ENCODE data around the gene MMP17. TPM values are rescaled to one million over a fixed set of nuclear protein-coding genes. Genes with fewer than 3 reads are reported as not detected.
"Not testable (repeated sequence)": the region's sequence is repeated elsewhere in the genome, so short reads cannot be mapped to it uniquely, and the experiment has no call there.

MMP17 gene
- total RNA-seq, 2 donors from 2014 or later: 2.5 TPM; not detected in 1

DNA sequence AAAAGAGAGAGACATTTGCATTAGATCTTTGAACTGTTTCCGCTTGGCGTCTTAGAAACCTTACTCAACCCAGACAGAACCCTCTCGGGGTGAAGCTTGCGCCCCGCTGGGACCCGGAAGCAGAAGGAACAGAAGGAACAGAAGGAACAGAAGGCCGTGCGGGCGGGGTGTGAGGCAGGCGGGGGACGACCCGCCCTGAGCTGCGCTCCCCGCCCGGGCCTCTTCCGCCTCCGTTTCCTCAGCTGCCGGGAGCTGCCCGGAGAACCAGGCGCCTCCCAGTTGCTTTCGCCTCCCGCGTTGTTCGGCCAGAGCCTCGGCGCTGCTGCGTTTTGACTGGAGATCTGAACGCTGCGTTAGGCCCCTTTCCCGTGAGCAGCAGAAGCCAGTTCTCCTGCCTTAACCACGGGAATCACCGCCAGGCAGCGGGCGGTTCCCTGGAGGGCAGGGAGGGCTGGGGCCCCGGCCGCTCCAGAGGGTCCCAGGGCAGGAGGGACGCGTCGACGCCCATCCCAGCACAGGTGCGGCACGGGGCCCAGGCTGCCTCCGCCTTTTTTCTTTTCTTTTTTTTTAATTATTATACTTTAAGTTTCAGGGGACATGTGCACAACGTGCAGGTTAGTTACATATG lies 19.3 kb upstream of the MMP17 start:
- DNase-seq (no peak), ATAC-seq (peak; percentile 92)
- no peaks in the 10 kb centered on the region for H3K4me1 Mint-ChIP-seq
- no peaks in the 10 kb centered on the region for H3K36me3 Mint-ChIP-seq (ENCODE audit: low read depth)
- H3K4me3 Mint-ChIP-seq: peak overlapping the region; percentile 79
- H3K27ac Mint-ChIP-seq: peak overlapping the region; percentile 16
- H3K27me3 Mint-ChIP-seq: no peaks in the 10 kb centered on the region
- H3K9me3 ChIP-seq (ENCODE audit: control insufficient read depth, low read length, poor library complexity, severe bottlenecking): peaks cover 6% of the 10 kb centered on the region

DNA sequence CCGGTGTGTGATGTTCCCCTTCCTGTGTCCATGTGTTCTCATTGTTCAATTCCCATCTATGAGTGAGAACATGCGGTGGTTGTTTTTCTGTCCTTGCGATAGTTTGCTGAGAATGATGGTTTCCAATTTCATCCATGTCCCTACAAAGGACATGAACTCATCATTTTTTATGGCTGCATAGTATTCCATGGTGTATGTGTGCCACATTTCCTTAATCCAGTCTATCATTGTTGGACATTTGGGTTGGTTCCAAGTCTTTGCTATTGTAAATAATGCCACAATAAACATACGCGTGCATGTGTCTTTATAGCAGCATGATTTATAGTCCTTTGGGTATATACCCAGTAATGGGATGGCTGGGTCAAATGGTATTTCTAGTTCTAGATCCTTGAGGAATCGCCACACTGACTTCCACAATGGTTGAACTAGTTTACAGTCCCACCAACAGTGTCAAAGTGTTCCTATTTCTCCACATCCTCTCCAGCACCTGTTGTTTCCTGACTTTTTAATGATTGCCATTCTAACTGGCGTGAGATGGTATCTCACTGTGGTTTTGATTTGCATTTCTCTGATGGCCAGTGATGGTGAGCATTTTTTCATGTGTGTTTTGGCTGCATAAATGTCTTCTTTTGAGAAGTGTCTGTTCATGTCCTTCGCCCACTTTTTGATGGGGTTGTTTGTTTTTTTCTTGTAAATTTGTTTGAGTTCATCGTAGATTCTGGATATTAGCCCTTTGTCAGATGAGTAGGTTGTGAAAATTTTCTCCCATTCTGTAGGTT lies 18.5 kb upstream of the MMP17 start:
- not testable (repeated sequence) for H3K9me3 ChIP-seq (ENCODE audit: control insufficient read depth, low read length, poor library complexity, severe bottlenecking); H3K27ac Mint-ChIP-seq; H3K4me1 Mint-ChIP-seq; H3K27me3 Mint-ChIP-seq; ATAC-seq; H3K36me3 Mint-ChIP-seq (ENCODE audit: low read depth); DNase-seq
- H3K4me3 Mint-ChIP-seq: peak overlapping the region; percentile 79

DNA sequence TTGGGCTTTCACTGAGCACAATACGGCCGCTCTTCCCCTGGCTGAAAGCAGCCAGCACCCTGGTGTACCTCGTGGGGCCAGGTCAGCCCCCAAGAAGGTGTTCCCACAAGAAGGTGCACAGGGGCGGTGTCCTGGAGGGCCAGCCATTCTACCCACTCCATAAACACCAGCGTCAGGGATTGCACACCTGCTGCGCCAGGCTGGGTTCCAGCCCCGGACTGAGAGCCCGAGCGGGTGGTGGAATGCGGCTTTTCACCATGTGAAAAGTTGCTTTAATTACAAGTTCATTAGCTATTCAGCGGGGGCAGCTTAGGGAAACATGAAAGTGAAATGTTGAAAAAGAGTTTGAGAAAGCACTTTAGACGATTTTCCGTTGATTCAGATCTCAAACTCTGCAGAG lies 17.5 kb upstream of the MMP17 start:
- H3K4me1 Mint-ChIP-seq: no peaks in the 10 kb centered on the region
- H3K4me3 Mint-ChIP-seq: no peak overlapping the region
- no peaks in the 10 kb centered on the region for H3K27me3 Mint-ChIP-seq
- no peaks in the 10 kb centered on the region for H3K36me3 Mint-ChIP-seq (ENCODE audit: low read depth)
- ATAC-seq (no peak), DNase-seq (no peak)
- H3K27ac Mint-ChIP-seq: no peak overlapping the region
- peaks cover 6% of the 10 kb centered on the region for H3K9me3 ChIP-seq (ENCODE audit: control insufficient read depth, low read length, poor library complexity, severe bottlenecking)

DNA sequence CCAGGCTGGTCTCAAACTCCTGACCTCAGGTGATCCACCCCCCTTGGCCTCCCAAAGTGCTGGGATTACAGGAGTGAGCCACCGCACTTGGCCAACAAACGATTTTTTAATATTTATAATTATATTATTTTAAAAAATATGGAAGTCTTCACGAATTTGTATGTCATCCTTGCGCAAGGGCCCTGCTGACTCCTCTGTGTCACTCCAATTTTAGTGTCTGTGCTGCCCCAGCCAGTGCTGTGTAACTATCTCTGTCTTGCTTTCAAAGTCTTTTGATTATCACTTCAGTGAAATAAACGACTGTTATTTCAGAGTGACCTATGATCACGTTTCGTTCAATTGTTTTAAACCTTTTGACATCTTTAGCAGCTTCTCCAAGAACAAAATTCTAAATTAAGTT lies 13.1 kb upstream of the MMP17 start:
- DNase-seq (no peak), ATAC-seq (no peak)
- Mint-ChIP-seq H3K27me3 (peaks cover 7% of the 10 kb centered on the region), H3K4me3 (no peak overlapping the region), H3K36me3 (ENCODE audit: low read depth) (no peaks in the 10 kb centered on the region), H3K4me1 (peaks cover 2% of the 10 kb centered on the region), H3K27ac (no peak overlapping the region)
- H3K9me3 ChIP-seq (ENCODE audit: control insufficient read depth, low read length, poor library complexity, severe bottlenecking): peaks cover 6% of the 10 kb centered on the region

DNA sequence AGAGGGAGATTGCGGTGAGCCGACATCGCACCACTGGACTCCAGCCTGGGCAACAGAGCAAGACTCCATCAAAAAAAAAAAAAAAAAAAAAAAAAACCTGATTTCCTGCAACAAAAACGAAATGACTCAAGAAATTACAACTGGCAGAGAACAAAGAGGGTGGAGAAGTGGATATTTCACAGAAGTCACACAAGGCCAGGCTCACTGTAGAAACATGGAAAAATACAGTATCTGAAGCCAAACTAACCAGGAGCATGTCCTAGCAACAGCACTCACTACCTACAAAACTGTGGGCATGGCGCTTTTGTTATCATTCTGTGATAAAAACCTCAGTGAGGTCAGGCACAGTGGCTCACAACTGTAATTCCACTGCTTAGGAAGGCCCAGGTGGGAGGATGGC lies 11.7 kb upstream of the MMP17 start:
- ATAC-seq (no peak), DNase-seq (no peak)
- H3K36me3 Mint-ChIP-seq (ENCODE audit: low read depth): no peaks in the 10 kb centered on the region
- H3K4me3 Mint-ChIP-seq: no peak overlapping the region
- peaks cover 6% of the 10 kb centered on the region for H3K9me3 ChIP-seq (ENCODE audit: control insufficient read depth, low read length, poor library complexity, severe bottlenecking)
- H3K4me1 Mint-ChIP-seq: peaks cover 2% of the 10 kb centered on the region
- no peak overlapping the region for H3K27ac Mint-ChIP-seq
- H3K27me3 Mint-ChIP-seq: peaks cover 7% of the 10 kb centered on the region

DNA sequence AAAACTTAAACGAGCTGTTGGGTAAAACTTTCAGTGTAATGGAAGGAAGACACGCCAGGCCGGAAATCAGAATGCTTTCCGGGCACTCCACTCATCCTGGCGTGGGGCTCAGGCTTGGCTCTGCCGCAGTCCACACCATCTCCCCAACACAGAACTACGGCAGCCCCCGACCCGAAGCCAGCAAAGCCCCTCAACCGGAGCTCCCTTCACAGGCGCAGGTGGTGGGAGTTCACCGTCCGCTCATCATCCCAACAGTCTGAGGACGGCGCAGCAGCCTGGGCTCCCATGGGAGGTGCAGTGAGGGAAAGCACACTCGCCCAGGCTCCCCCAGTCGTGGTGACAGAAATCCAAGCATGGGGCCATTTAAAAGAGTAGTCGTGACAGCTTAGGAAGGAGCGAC lies 11.0 kb upstream of the MMP17 start:
- H3K9me3 ChIP-seq (ENCODE audit: control insufficient read depth, low read length, poor library complexity, severe bottlenecking): peaks cover 6% of the 10 kb centered on the region
- Mint-ChIP-seq H3K36me3 (ENCODE audit: low read depth) (no peaks in the 10 kb centered on the region), H3K4me3 (no peak overlapping the region), H3K27ac (no peak overlapping the region), H3K4me1 (peaks cover 2% of the 10 kb centered on the region), H3K27me3 (peaks cover 7% of the 10 kb centered on the region)
- DNase-seq (no peak), ATAC-seq (no peak)

DNA sequence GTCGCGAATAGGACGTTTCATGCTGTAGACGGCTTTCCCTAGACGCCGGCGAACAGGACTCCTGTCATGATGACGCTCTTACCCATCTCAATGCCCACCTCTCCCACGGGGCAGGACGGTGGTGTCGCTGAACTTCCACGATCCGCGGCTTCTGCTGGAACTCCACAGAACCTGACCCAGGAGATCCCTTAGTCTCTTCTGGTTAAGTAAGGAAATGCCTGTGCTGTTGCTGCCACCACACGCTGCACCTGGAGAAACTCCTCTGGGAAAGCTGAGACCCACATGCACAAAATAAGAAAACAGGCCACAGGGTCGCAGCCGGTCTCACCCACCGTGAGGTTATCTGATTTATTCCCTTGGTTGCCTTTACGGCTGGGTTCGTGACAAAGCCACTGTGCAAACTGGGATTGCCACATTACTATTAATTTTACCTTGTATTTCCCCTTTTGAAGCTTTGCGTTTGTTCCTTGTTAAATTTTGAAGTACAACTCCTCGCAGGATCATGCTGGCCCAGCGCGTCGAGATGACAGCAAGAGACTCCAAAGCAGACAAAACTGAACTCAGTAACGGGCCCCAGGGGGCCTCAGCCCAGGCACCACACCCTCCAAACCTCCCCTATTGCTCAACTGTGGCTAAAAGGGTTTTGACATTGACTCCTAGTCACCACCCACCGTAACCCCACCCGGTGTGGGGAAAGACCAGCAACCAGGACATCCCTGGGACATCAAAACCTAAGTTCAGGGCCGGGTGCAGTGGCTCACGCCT lies 9.2 kb upstream of the MMP17 start:
- Mint-ChIP-seq H3K36me3 (ENCODE audit: low read depth) (no peaks in the 10 kb centered on the region), H3K27ac (no peak overlapping the region), H3K4me3 (no peak overlapping the region), H3K4me1 (peaks cover 2% of the 10 kb centered on the region), H3K27me3 (peaks cover 7% of the 10 kb centered on the region)
- H3K9me3 ChIP-seq (ENCODE audit: control insufficient read depth, low read length, poor library complexity, severe bottlenecking): no peaks in the 10 kb centered on the region
- DNase-seq: no peak
- ATAC-seq: no peak

DNA sequence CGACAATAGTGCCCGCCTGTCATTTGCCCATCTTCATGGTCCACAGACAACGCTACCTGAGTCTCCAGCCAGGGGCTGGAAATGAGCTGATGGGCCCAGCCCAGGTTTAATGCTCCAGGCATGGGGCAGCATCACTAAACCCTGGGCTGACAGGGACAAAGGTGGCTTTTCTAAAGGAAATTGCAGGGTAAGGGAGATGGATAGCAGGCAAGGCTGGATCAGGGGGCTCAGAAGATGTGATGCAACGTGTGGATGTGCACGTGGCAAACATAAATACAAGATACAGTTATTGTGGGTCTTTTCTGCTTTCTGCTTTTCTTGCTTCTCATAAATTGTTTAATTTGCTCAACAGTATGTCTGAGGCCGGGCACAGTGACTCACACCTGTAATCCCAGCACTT lies 3.7 kb upstream of the MMP17 start:
- H3K36me3 Mint-ChIP-seq (ENCODE audit: low read depth): no peaks in the 10 kb centered on the region
- peaks cover 9% of the 10 kb centered on the region for H3K4me1 Mint-ChIP-seq
- ATAC-seq: no peak
- H3K27ac Mint-ChIP-seq: no peak overlapping the region
- H3K9me3 ChIP-seq (ENCODE audit: control insufficient read depth, low read length, poor library complexity, severe bottlenecking): no peaks in the 10 kb centered on the region
- H3K4me3 Mint-ChIP-seq: no peak overlapping the region
- H3K27me3 Mint-ChIP-seq: peaks cover 29% of the 10 kb centered on the region
- no peak for DNase-seq

DNA sequence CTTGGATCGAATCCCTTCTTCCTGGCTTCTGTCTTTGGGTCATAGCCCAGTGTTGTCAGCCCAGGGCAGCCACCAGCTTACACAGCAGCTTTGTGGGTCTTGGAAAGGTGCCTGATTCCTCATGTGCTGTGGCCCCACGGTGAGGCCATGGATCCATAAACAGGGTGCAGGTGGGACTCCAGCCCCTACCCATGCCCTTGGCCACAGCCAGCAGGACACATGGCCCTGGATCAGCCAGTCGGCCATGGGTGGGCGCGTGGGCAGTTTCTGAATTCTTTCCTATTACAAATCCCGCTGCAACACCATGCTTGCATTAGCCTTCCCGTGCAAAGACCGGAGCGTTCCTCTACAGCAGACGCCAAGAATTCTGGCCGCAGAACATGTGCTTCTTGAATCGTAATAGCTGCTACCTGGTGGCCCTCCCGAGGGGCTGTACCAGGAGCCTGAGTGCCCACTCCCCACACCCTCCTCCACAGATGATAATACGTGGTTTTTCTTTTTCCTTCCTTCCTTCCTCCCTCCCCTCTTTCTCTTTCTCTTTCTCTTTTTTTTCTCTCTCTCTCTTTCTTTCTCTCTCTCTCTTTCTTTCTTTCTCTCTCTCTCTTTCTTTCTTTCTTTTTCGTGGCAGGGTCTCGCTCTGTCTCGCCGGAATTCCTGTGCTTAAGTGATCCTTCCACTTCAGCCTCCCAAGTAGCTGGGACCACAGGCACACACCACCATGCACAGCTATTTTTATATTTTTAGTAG lies 2.9 kb upstream of the MMP17 start:
- DNase-seq (no peak), ATAC-seq (no peak)
- no peaks in the 10 kb centered on the region for H3K36me3 Mint-ChIP-seq (ENCODE audit: low read depth)
- H3K27ac Mint-ChIP-seq: no peak overlapping the region
- peaks cover 10% of the 10 kb centered on the region for H3K4me1 Mint-ChIP-seq
- H3K4me3 Mint-ChIP-seq: no peak overlapping the region
- peaks cover 29% of the 10 kb centered on the region for H3K27me3 Mint-ChIP-seq
- H3K9me3 ChIP-seq (ENCODE audit: control insufficient read depth, low read length, poor library complexity, severe bottlenecking): no peaks in the 10 kb centered on the region

DNA sequence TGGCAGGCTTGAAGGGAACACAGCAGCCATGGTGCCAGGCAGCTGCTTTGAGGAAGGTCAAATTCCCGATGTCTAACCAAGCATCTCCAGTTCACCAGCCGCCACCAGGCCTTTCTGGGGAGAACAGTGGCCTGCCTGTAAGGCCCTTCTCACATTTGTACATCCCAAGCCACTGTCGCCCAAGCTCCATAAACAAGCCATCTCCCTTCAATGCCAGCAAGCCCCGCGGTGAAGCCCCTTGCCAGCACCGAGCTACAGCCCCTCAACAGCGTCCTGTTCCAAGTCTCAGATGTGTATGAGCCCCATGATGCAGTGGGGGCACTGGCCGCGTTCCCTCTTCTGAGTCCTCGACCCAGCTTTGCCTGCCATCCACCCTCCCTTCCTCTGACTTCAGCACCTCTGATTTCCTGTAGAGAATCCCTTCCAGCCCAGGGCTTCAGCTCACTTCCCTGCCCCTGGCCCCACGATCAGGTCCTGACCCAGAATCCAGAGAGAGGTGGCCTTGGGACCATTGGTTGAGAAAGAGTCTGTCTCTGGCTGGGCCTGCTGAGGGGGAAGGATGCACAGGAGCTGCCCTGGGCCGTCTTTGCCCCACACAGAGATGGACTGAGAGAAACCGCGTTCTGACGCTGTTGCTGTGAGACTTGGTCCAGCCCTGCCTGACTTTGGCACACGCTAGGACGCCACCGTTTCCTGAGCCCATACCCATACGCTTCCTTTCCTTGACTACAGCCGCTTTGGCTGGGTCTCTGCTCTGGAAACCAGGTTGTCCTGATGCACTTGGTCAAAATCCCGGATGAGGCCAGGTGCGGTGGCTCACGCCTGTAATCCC lies 1.9 kb upstream of the MMP17 start:
- no peaks in the 10 kb centered on the region for H3K9me3 ChIP-seq (ENCODE audit: control insufficient read depth, low read length, poor library complexity, severe bottlenecking)
- no peak for ATAC-seq

DNA sequence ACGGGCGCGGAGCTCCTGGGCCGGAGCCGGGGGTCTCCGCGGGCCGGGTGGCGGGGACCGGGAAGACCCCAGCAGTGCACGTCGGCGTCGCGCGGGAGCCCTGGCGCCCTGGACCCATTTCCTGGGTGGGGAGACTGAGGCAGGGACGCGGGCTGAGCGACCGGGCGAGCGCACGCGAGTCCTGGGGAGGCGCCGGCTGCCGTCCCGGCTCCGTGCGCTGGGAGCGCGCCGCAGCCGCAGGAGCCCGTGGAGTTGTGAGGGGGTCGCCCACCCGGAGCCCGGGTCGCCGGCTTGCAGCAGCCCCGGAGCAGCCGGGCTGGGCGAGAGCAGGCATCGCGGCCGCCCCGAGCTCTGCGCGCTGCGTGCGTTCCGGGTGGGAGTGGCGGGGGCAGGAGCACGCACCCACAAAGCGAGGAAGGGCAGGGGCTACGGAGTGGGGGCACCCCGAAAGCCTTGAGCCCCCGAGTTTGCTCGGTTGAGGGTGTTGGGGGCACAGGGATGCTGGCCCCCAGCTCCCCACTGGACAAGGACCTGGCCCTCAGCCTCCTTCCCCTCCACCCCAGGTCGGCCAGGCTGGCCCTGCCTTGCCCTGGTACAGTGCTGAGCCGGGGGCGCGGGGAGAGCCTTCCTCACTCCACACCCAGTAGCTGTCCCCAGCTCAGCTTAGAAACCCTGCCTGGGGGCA lies 620 bp downstream of the MMP17 start:
- Mint-ChIP-seq H3K36me3 (ENCODE audit: low read depth) (no peaks in the 10 kb centered on the region), H3K27ac (no peak overlapping the region), H3K27me3 (peaks cover 47% of the 10 kb centered on the region), H3K4me3 (peak overlapping the region; percentile 86), H3K4me1 (peaks cover 14% of the 10 kb centered on the region)
- no peaks in the 10 kb centered on the region for H3K9me3 ChIP-seq (ENCODE audit: control insufficient read depth, low read length, poor library complexity, severe bottlenecking)
- DNase-seq (no peak), ATAC-seq (peak; percentile 39)

More for the DNA sequence above, 1.9 kb upstream of the MMP17 start:
- peaks cover 35% of the 10 kb centered on the region for H3K27me3 Mint-ChIP-seq
- no peak for DNase-seq
- peaks cover 14% of the 10 kb centered on the region for H3K4me1 Mint-ChIP-seq
- peak overlapping the region; percentile 77 for H3K4me3 Mint-ChIP-seq
- H3K27ac Mint-ChIP-seq: no peak overlapping the region
- H3K36me3 Mint-ChIP-seq (ENCODE audit: low read depth): no peaks in the 10 kb centered on the region

DNA sequence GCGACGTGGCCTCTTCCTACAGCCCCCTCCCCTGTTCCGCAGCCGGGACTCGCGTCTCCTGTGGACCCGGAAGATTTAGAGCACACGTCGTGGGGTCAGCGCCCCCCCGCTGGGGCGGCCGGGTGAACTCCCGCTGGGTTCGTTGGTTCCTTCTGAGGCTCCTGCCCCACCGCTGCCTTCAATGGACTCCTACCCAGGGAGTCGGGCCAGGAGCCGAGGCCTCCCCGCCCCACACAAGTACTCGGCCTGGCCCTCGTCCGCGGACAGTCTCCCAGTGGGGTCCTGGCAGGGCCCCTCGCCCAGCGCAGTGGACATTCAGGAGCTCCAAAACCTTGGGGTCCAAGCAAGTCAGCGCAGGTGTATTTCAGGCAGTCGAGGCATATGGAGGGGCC lies 1.2 kb downstream of the MMP17 start:
- no peaks in the 10 kb centered on the region for H3K36me3 Mint-ChIP-seq (ENCODE audit: low read depth)
- H3K4me3 Mint-ChIP-seq: peak overlapping the region; percentile 86
- peaks cover 14% of the 10 kb centered on the region for H3K4me1 Mint-ChIP-seq
- no peak overlapping the region for H3K27ac Mint-ChIP-seq
- no peak for DNase-seq
- H3K9me3 ChIP-seq (ENCODE audit: control insufficient read depth, low read length, poor library complexity, severe bottlenecking): no peaks in the 10 kb centered on the region
- peak; percentile 4 for ATAC-seq
- peaks cover 46% of the 10 kb centered on the region for H3K27me3 Mint-ChIP-seq

All from T-helper 17 cell (primary cell).